Astrocyte of the spinal cord (primary cell): ENCODE results near the gene VWF.
"Not testable (repeated sequence)": the region's sequence is repeated elsewhere in the genome, so short reads cannot be mapped to it uniquely, and the experiment has no call there.

Experiments
- DNase-seq: peaks from one replicate; pipeline ENCODE4 v3.0.0; 2011; ENCODE audit warnings: low read depth, low spot score
- H3K4me3 ChIP-seq: 2 replicates; pipeline ENCODE4 v1.5.1; 2011; ENCODE audit warnings: low read depth, mild to moderate bottlenecking, low read length, moderate library complexity
- CTCF ChIP-seq: IDR thresholded peaks from 2 replicates; pipeline ENCODE4 v1.5.1; 2012; ENCODE audit warnings: low read depth, mild to moderate bottlenecking, low read length, inconsistent platforms
- in situ Hi-C: cut with HindIII; loops from 2 replicates; pipeline ENCODE4 v1.10.0; 2017; ENCODE audit warnings: low sequenced_read_pairs

The VWF gene

GRCh38 chr12:6104027-6104426, 20.4 kb downstream of the VWF start:
- no peak for TF ChIP-seq CTCF
- H3K4me3 ChIP-seq, result no peak overlapping the region
- in situ Hi-C loops, result no loop called here
- no peak for DNase-seq

GRCh38 chr12:6102021-6102420, 22.4 kb downstream of the VWF start:
- DNase-seq, H3K4me3 ChIP-seq, in situ Hi-C loops: not testable (repeated sequence)

GRCh38 chr12:6099316-6099715, 25.2 kb downstream of the VWF start:
- no peak for TF ChIP-seq CTCF
- no peak for DNase-seq
- in situ Hi-C loops, result no loop called here
- no peak overlapping the region for H3K4me3 ChIP-seq

- DNase-seq, result peak; percentile 44
- no peak for TF ChIP-seq CTCF
- in situ Hi-C loops, result no loop called here
- no peak overlapping the region for H3K4me3 ChIP-seq
Observed at GRCh38 chr12:6097411-6097810, 27.1 kb downstream of the VWF start.

- in situ Hi-C loops, result no loop called here
- TF ChIP-seq CTCF, result no peak
- DNase-seq, result no peak
- H3K4me3 ChIP-seq, result no peak overlapping the region
Observed at GRCh38 chr12:6096527-6096926, 27.9 kb downstream of the VWF start.

GRCh38 chr12:6095269-6095668, 29.2 kb downstream of the VWF start:
- no peak for DNase-seq
- no peak for TF ChIP-seq CTCF
- in situ Hi-C loops, result no loop called here
- no peak overlapping the region for H3K4me3 ChIP-seq

GRCh38 chr12:6093764-6094163, 30.7 kb downstream of the VWF start:
- no peak for DNase-seq
- H3K4me3 ChIP-seq, result no peak overlapping the region
- in situ Hi-C loops, result no loop called here
- TF ChIP-seq CTCF, result no peak
